NCI-H1048 (cell line): ENCODE data around the gene TSPAN2.

ENCODE experiments used
- DNase-seq: peaks from one replicate; lab custom pipeline; 2025; lab: John Stamatoyannopoulos, UW

The TSPAN2 gene

DNA sequence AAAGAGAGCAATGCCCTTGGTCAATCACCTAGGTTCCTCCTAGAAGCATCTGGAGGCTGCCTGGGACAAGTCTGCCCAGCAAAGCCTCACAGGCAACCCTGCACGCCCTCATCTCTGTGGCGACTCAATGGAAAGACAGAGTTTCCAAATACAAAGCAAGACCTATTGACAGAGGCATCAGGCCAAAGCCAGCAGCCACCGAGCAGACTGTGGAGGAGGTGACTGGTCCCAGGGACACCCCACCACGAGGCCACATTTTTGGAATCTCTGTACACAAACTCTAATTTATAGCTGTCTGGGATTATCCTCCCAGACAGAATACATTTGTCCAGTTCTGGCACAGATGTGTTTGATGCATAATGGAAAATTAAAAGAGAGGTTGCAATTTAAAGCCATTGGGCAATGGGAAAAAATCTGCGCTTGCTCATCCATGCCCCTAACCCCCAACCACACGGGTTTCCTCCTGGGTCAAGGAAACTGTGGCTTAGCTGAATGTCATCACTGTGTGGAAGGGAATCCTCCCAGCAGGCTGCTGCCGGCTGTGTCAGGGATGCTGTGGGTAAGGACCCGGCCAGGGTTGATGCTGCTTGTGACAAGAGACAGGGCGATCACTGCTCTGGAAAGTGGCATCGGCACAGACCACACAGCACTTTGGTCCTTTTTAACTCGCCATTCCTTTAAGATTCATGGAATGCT lies 14.3 kb downstream of the TSPAN2 start:
- no peak for DNase-seq

DNA sequence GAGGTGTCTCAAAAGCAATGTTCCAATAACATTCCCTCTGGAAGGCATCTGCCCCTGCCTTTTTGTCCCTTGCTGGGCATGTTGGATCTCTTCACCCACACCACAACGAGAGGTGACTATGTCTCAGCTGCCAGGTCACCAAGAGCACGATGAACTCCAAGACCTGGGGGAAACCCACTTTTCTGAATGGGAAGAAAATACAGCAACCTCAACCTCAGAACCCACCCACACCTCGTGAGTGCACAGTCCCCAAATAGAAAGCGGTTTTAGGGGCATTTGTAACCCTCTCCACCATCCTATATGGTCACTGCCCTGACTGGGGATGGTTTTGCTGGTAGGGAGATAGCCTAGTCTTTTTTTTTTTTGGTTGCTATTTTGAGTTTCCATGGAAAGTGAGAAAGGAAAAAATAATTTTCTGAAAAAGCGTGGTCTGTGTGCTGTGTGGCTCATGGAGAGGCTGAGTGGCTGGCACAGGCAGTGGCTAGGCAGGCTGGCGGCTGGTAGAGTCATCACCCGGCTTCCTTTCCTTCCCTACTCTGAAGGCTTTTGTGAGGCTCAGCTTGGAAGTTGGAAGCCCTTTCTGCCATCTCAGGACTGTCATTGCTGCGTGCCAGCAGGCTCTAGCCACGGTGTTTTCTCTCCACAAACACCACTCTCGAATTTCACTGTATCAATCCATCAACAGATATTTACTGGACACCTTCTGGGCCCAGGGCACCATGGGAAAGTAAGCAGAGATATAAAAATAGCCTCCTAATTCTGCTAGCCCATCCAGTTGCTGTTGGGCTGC lies 15.8 kb downstream of the TSPAN2 start:
- no peak for DNase-seq

DNA sequence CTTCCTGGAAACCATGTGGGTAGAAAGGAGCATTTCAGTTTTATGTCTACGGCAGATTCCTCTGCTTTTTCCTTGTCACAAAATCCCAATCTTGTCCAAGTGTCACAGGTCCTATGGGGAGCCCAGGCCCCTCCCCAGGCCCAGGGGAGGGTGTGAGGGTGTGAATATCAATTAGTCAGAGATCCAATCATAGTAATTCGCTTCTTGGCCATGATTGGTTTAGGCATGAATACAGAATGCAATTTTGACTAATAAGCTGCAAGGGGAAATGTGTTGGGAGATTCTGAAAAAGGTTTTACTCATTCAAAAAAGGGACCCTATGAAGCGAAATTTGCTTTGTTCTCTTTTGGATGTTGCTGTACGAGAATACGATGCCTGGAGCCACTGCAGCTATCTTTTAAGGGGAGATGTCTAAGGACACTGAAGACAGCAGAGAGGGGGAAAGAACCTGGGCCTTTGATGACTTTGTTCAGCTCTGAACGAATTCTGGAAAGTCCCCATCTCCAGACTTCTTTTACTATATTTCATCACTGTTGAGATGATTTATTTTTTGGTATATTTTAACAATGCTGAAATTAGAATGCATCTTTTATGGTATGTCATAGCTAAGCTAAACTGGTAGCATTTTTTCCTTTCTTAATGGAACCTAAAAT lies 18.2 kb downstream of the TSPAN2 start:
- DNase-seq = no peak

DNA sequence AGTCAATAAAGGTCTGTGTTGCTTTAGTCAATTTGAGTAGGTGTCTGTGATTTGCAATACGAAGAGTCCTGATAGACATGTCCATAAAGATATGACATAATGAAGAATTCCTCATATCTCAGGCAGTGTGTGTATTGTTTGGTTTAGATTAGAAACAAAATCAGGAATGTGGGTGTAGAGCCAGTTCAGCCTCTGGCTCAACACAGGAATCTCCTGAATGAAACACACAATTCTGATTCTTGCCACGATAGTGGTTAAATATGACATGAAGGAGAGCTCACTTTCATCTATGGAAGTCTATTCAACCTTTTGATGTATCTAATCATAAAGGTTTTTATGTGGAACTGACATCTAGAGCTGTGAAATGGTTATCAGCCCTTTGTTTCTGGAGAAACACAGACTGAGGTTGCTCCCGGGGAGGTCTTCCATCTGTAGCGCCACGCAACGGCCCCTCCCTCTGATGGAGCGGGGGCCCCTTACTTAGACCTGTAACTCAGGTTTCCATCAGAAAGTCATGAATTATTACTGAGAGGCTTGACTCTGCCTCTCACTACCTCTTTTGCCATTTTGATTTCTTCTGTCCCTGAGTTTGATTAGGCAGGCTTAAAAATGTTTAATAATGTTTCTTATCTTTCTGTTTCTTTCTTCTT lies 19.5 kb downstream of the TSPAN2 start:
- DNase-seq = no peak

DNA sequence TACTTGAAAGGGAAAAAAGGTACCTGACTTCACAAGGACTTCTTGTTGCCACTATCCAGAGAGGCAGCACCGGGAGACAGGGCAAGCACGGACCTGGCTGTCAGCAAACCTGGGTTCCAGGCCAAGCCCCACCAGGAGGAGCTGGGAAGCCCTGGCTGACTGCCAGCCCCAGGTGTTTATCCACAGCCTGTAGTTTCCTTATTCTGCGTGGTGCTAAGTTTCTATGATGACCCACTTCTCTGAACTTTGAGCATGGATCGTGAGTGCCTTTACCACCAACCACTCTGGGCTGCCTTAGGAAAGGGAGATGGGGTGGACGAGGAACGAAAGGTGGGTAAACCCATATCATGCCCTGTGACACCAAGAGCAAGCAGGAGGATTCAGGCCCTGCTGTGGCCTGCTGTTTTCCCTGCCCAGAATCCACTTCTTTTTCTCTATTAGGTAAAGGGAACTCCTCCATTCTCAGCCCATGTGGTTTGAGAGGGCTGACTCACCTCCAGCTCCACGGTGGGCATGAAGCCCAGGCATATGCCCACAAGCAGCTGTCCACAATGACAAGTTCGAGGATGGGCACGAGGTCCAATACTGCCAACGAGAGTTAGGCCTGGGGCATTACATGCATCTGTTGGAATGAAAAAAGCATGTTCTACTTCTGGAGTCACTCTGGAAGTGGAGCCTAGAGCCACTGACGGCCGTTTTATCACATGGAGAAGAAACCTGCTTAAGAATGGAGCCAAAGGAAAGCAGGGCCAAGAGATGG lies 20.3 kb downstream of the TSPAN2 start:
- no peak for DNase-seq

DNA sequence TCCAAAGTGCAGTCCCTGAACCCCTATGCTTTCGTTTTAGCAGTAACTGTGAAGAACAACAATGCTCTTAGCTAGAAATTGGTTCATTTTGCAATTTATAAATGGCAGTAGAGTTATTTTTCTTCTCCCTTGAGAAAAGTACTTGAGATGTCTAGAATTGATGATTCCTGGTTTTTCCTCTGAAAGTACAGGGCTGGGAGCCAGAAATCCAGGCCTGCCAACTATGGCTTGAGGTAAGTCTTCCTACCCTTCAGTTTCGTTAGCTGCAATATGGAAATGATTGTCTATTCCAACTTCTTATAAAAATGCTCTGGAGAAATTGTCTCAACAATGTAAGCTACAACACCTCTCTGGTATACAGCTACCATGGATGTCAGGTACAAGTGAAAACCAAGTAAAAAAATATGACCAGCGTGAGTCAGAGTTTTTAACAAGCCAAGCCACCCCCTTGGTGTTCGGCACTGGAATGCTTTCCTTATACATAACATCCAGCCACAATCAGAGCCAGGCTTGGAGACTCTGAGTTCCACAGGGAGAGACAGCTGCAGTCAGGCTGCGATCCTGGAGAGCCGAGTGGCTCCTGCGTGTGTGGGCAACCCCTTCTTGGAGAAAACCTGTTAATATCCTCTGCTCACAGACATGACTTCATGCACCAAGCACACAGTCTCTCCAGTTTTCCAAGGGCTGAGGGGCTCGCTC lies 22.0 kb downstream of the TSPAN2 start:
- no peak for DNase-seq

DNA sequence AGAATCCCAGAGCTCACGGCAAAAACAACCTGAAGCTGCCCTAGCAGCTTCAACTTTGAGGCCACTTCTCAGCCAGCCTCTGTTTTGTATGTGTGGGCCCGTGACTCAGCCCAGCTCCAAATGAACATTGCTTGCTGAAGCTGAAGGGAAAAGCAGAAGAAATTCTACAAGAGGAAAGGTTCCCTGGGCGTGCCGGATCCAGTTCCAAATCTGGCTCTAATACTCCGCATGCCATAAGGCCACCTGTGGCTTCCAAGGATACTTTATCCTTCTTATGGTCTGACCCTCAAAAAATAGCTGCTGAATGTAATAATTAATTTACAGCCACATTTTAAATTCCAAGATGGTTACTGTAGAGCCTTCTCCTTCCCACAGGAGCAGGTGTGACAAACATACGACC lies 24.3 kb downstream of the TSPAN2 start:
- no peak for DNase-seq

DNA sequence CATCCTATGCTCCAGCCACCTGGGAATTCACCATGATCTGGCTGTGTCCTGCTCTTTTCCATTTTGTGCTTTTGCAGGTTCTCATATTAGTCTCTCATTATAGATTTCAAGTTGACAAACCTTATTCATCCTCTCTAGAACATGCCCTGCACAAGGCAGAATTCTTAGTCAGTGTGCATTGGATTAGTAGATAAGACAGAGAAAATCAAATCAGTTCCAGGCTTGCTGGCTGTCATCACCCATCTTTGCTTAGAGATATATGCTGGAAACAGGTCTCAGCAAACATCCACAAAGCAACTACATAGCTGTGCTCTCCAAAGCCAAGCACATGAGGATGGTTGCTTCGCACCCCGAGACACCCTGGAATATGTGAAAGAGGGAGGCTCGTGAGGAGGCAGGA lies 24.8 kb downstream of the TSPAN2 start:
- DNase-seq = no peak

DNA sequence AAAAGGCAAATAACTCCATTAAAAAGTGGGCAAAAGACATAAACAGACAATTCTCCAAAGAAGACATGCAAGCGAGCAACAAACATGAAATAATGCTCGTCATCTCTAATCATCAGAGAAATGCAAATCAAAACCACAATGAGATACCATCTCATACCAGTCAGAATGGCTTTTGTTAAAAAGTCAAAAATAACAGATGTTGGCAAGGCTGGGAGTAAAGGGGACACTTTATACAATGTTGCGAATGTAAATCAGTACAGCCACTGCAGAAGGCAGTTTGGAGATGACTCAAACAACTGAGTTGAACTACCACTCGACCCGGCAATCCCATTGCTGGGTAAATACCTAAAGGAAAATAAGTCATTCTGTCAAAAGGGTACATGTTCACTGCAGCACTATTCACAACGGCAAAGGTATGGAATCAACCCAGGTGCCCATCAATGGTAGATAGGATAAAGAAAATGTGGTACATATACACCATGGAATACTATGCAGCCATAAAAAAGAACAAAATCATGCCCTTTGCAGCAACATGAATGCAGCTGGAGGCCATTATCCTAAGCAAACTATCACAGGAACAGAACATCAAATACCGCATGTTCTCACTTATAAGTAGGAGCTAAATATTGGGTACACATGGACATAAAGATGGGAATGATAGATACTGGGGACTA lies 25.9 kb downstream of the TSPAN2 start:
- DNase-seq = peak; percentile 20

DNA sequence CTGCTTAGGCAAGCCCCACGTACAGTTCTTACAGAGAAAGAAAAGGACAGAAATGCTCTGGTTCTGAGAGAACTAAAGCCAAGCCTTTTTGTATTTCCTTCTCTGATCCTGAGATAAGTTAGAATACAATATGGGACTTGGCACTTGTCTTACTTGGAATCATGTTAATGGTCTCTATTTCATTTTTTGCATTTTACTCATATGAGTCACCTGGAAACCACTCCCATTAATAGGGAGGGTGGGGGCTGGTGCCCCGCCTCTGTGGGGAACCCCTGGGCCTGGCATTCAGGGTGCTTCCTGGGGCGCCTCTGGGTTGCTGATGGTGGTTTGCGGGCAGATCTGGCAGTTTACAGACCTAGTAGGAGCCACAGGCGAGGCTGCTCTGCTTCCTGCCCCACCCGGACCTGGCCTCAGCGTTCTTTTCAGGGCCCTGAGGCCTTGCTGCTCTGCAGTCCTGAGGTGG lies 26.7 kb downstream of the TSPAN2 start:
- DNase-seq = peak; percentile 24

DNA sequence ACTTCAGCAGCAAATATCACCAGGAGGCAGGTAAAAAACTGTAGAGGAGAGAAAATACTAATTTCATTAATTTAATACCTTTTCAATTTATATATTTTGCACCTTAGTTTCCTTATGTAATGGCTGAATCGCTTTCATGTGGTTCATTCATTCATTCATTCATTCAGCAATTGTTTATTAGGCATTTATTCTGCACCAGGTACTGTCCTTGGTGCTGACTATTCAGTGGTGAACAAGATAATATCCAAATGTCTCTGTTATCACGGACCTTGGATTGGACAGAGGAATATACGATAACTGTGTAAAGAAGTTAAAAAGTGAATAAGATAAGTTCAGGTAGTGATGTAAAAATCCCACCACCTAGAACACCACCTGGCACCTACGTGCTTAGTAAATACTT lies 28.8 kb downstream of the TSPAN2 start:
- no peak for DNase-seq

DNA sequence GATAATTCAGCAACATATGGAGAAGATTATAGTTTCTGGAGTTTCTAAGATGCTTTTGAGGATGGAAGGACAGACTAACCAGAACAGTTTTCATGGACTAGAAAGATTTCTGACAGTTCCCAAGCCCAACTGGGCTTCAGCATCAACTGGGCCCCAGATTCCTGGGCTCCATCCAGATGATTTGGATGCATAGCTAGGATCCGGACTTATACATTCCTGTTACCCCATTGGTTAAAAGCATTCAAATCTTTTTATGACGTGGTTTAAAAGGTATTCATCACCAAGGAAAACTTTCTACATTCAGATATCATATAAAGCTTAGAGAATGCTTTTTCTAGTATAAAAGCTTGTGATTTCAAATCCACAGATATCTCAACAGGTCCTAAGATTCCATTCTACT lies 30.0 kb downstream of the TSPAN2 start:
- DNase-seq = no peak

DNA sequence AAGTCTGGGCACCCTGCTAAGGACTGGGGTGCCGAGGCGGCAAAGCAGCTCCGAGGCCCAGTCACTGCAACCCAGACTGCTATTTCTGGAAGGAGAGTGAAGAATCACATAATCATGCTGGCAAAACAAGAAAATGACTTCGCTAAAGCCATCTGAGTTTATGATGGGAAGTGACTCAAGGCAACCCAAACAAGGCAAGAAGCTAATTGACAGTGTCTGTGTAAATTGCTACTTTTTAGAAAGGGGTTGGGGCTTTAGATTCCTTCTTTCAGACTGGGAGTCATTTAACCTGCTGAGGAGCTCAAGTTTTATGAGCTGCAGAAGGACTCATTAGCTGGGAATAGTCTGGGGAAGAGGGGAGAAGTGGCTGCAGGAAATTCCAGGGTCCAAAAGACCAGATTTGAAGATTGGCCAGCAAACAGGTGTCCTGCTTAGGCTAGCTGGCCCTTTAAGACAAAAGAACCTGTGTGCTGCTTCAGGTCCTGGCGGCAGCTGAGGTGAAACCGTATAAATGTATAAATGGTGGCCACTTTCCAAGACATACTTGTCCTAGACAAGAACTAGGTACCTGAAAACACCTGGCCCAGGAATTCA lies 31.5 kb downstream of the TSPAN2 start:
- DNase-seq = no peak

DNA sequence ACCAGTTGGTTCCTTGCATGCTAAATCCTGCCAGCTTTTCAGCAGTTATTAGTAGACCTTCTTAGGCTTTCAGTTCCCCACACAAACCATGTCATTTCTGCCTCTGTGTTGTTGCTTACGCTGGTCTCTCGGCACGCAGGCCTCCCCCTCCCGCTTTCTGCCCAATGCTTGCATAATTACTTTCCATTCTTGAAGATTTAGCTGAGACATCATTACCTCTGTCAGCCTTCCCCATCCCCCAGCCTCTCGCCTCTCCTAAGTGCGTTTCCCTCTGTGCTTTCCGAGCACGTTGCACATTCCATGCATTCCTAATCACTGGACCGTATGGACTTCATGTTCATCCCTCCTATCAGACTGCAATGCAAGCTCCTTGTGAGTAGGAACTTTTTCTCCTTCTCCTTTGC lies 32.9 kb downstream of the TSPAN2 start:
- no peak for DNase-seq

DNA sequence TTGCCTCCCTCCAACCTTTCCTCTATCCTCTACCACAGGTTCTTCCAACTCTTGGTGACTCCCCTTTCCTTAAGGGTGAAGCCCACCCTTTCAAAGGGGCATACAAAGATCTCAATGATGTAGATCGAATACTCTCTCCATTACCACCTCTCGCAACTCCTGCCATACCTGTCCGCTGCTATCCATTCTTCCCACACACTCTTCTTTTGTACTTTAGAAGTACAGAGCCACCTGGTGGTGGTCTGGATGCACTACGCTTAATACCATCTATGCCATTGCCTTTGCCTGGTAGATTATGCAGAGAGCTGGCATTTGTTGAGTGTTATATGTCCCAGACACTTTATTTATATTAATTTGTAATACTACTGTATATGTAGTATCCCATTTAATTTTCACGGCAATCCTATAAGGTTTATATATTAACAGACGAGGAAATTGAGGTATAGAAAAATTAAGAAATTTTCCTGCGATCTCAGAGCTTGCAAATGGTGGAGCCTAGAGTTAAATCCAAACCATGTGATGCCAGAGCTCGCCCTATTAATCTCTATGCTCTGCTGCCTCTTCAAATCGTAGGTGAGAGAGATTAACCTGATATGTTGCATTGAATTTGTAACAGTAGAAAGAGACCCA lies 36.7 kb downstream of the TSPAN2 start:
- DNase-seq = peak; percentile 48

DNA sequence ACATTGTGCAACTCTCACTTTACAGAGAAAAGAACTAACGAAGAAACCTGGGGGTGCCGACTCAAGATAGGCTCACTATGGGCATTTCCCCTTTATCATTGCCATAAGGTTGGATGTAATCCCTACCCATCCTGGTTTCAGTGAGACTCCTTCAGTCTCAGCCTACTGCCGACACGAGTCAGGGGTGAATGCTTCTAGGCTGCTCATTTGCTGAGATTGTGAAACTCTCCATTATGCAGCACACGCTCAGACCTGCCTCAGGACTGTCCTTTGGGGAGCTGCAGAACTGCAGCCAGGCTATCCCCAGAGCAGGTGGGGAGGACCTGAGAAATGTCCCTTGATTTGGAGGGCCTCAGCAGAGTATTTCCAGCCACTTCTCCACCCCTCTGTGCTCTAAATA lies 37.5 kb downstream of the TSPAN2 start:
- no peak for DNase-seq

DNA sequence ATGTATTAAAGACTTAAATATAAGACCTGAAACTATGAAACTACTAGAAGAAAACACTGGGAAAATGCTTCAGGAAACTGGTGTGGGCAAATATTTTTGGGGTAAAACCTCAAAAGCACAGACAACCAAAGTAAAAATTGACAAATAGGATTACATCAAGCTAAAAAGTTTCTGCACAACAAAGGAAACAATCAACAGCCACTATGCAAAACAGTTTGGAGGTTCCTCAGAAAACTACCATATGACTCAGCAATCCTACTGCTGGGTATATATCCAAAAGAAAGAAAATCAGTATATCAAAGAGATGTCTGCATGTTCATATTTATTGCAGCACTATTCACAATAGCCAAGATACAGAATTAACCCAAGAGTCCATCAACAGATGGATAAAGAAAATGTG lies 42.6 kb downstream of the TSPAN2 start:
- DNase-seq = no peak

DNA sequence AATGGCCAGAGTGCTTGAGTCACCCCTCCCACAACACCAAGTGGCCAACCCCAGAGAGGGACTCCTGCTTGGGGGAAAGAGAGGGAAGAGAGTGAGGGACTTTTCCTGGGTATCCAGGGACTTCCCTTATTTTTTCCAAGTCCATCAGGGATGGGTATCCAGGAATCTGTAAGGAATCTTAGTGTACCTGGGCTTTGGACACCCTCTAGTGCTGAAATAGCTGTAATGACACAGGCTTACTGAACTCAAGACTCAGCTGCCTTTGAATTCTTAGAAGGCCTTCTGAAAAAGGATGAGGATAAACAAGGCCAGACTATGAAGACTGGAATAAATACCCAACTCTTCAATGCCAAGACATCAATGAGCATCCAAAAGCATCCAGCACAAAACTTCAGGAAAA lies 47.6 kb downstream of the TSPAN2 start:
- DNase-seq = no peak

DNA sequence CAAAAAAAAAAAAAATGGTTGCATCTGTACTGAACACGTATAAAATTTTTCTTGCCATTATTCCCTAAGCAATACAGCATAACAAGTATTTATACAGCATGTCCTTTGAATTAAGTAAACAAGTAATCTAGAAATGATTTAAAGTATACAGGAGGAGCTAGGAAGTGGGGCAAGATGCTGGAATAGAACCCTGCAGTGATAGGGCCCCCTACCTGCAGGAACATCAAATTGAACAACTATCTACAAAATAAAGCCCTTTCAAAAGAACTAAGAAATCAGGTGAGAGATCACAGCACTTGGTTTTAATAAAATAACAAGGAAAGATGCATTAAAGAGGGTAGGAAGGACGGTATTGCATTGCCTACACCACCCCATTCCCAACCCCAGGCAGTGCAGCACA lies 48.8 kb downstream of the TSPAN2 start:
- DNase-seq = no peak
